Stimulated activated naive CD8-positive, alpha-beta T cell treated with anti-CD3 and anti-CD28 coated beads, Interleukin-15, amount 100 ng/mL, for 72 hours (primary cell): Measurements from ENCODE around the gene DLGAP4.

ENCODE experiments used
- ATAC-seq: fragments of 150-1000 bp; cut with Tn5 transposase; 2 replicates; pipeline ENCODE4 v1.10.0; 2021; ENCODE audit warnings: mild to moderate bottlenecking, moderate library complexity
- DNase-seq, 2 donors: peaks; one replicate each; pipeline ENCODE4 v3.0.0; 2021 to 2022
- H3K27ac Mint-ChIP-seq, 2 donors: one replicate each; pipeline ENCODE4 v1.8.0; 2022; ENCODE audit warnings: mild to moderate bottlenecking in 2 of 2, mixed read lengths in 2 of 2, moderate library complexity in 2 of 2
- H3K27me3 Mint-ChIP-seq: one replicate; pipeline ENCODE4 v1.8.0; 2022; ENCODE audit warnings: mixed read lengths
- H3K4me1 Mint-ChIP-seq: one replicate; pipeline ENCODE4 v1.8.0; 2022; ENCODE audit warnings: mild to moderate bottlenecking, mixed read lengths
- H3K4me3 Mint-ChIP-seq, 2 donors: one replicate each; pipeline ENCODE4 v1.8.0; 2022; ENCODE audit warnings: mild to moderate bottlenecking in 2 of 2, mixed read lengths in 2 of 2, moderate library complexity in 1 of 2
- H3K9me3 Mint-ChIP-seq, 2 donors: one replicate each; pipeline ENCODE4 v1.8.0; 2022; ENCODE audit warnings: mixed read lengths in 2 of 2

DLGAP4 gene

DNA sequence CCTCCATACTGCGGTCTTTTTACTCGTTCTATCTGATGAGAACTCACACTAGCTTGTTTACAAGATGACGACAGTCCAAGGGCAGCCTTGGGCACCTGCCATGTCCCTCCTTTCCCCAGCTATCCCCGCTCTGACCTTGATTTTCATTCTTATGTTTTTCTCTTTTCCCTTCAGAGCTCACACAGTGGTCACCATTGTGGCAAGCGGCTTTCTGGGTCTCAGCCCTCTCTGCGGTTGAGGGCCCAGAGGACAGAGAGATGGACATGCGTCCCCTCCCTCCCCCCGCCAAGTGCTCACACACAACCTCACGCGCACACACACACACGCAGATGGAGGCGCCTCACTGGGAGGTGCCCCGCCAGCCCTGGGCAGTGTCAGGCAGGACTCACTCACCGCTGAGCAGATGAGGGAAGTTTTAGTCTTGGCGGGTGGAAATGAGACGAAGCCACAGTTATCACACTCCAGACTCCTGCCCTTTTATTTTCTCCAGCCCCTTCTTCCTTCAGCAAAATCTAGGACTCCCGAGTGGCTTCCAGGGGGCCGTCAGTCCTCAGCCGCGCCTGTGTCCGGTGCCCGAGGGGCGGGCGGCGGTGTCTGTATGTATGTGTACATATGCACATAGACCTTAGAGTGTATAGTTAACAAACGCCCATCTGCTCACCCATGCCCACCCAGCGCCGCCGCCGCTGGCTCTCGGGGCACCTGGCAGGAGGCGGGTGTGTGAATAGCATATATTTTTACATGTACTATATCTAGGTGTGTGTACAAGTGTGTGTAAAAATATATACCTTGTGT is 221.4 kb downstream of the DLGAP4 start:
- H3K27ac Mint-ChIP-seq = peak overlapping the region in 1 of 2 donors; percentile 14
- no peak overlapping the region for H3K4me3 Mint-ChIP-seq
- DNase-seq (no peak), ATAC-seq (no peak)
- H3K4me1 Mint-ChIP-seq = no peaks in the 10 kb centered on the region
- H3K27me3 Mint-ChIP-seq = no peaks in the 10 kb centered on the region
- no peaks in the 10 kb centered on the region for H3K9me3 Mint-ChIP-seq

DNA sequence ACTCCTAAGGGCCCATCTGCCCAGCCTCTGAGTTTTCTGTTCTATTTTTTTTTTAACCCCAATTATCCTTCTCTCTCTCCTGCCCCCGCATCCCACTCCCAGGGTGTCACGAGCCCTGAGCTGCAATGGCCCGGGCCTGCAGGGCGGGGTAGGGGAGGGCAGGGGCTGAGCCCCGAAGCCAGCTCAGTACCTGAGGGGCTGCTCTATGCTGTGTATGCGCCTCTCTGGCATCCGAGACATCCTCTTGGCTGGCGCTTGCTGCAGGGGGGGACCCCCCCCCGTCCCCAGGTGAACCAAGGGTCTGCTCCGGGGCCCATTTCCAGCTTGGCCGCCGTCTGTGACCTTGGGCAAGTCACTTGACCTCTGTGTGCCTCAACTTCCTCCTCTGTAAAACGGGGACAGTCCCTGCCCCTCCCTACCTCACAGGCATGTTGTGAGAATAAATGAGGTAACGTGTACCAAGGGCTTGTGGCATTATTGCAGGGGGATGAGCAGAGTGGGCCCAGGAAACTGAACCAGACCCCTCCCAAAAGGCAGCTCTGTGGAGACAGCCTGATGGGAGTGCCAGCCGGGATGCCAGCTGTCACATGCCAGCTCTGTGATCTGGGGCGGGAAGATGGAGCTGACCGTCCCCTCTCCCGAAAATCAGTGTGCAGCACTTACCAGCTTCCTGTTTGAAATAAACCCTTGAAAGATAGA is 222.2 kb downstream of the DLGAP4 start:
- DNase-seq (no peak), ATAC-seq (no peak)
- Mint-ChIP-seq H3K4me1 (no peaks in the 10 kb centered on the region), H3K27ac (peak overlapping the region in 1 of 2 donors; percentile 71), H3K27me3 (no peaks in the 10 kb centered on the region), H3K9me3 (no peaks in the 10 kb centered on the region), H3K4me3 (no peak overlapping the region)

DNA sequence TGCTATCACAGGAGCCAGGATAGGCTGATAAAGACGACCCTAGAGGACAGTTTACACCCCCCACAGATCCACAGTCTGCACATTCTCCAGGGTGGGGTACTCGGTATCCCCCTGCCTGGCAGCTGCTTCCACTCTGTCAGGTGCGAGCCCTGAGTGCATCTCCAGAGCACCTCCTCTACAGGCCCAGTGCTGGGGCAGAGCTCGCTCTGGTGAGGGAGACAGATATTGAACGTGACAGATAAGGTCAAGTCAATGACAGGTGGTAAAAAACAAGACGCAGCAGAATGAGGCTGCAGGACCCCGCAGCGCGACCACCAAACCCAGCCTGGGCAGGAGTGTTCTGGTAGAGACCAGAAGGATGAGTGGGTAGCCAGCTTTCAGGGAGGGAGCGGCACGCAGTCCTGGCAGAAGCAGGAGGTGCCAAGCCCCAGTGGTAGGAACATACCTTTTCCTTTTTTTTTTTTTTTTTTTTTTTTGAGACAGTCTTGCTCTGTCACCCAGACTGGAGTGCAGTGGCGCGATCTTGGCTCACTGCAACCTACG is 222.8 kb downstream of the DLGAP4 start:
- Mint-ChIP-seq H3K4me1 (no peaks in the 10 kb centered on the region), H3K27ac (no peak overlapping the region), H3K9me3 (no peaks in the 10 kb centered on the region), H3K4me3 (no peak overlapping the region), H3K27me3 (no peaks in the 10 kb centered on the region)
- DNase-seq = no peak
- ATAC-seq = no peak

DNA sequence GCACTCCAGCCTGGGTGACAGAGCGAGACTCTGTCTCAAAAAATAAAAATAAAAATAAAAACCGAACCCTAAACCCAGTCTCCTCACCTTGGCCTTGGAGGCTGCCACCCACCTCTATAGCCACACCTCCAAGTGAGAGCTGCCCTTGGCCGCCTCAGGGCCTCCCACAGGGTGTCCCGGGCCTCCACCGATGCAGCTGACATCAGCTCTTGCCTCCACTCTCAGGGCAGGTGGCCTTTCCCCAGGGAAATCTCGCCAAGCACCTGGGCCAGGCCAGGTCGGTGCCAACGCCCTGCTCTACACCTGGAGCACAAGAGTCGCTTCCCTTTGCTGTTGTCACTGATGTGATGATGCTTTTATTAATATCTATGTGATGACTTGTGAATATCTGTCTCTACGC is 226.2 kb downstream of the DLGAP4 start:
- no peak for ATAC-seq
- Mint-ChIP-seq H3K27me3 (no peaks in the 10 kb centered on the region), H3K4me1 (no peaks in the 10 kb centered on the region), H3K9me3 (no peaks in the 10 kb centered on the region), H3K27ac (no peak overlapping the region), H3K4me3 (no peak overlapping the region)
- no peak for DNase-seq

DNA sequence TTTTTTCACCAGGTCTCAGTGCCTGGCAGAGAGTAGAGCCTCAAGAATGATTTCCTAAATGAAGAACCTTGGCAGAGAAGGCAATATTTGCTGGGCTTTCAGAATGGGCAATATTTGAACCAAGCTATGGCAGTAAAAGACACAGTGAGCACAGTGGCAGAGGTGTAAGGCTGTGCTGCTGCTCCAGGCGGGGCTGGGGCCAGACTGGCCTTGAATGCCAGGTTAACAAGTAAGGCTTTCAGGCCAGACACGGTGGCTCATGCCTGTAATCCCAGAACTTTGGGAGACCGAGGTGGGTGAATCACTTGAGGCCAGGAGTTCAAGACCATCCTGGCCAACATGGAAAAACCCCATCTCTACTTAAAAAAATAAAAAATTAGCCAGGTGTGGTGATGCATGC is 226.7 kb downstream of the DLGAP4 start:
- Mint-ChIP-seq H3K9me3 (no peaks in the 10 kb centered on the region), H3K4me1 (no peaks in the 10 kb centered on the region), H3K4me3 (no peak overlapping the region), H3K27me3 (no peaks in the 10 kb centered on the region), H3K27ac (no peak overlapping the region)
- DNase-seq (no peak), ATAC-seq (no peak)

DNA sequence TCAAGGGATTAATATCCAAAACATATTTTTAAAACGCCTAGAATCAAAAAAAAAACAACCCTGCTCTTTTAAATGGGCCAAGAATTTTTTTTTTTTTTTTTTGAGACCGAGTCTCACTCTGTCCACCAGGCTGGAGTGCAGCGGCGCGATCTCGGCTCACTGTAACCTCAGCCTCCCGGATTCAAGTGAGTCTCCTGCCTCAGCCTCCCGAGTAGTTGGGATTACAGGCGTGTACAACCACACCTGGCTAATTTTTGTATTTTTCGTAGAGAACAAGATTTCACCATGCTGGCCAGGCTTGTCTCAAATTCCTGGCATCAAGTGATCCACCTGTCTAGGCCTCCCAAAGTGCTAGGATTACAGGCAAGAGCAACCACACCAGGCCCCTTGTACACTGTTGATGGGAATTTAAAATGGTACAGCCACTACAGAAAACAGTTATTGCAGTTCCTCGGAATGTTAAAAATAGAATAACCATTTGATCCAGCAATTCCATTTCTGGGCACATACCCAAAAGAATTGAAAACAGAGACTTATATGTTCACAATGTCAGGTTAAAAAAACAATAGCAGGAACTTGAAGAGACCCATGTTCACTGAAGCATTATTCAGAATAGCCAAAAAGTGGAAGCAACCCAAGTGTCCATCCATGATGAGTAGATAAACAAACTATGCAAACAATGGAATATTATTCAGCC is 232.0 kb downstream of the DLGAP4 start:
- DNase-seq (no peak), ATAC-seq (no peak)
- H3K27ac Mint-ChIP-seq = no peak overlapping the region

DNA sequence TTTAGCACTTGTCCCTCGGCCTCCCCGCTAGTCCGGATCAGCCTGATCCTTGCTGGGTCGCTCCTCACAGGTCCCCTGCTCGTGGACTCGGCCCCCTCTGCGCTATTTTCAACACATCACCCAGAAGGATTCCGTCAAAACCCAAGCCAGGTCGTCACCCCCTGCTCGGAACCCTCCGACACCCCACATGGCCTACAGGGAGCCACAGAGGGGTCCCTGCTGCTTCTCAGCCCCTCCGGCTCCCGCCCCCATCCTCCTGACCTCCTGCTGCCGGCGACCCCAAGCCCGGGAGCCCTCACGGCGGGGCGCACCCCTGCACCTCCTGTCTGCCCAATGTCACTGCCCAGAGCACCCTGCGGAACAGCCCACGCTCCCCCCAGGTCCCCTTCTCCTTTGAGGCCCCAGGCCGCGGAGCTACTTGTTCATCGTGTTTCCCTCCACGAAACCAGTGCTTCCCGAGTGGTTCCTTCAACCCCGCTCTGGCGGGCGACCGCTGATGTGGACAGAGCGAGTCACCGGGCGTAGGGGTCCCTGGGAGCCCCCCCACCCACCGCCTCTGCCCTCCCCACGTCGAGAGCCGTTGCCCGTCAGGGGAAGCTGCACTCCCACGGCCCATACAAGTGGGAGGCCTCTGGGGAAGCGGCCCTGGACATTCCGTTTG is 234.5 kb downstream of the DLGAP4 start:
- peaks cover 14% of the 10 kb centered on the region for H3K4me1 Mint-ChIP-seq
- H3K9me3 Mint-ChIP-seq = no peaks in the 10 kb centered on the region
- H3K4me3 Mint-ChIP-seq = no peak overlapping the region
- DNase-seq (no peak), ATAC-seq (peak; percentile 43)
- H3K27ac Mint-ChIP-seq = peak overlapping the region in 1 of 2 donors; percentile 76
- H3K27me3 Mint-ChIP-seq = no peaks in the 10 kb centered on the region

More for the DNA sequence above, 232.0 kb downstream of the DLGAP4 start:
- H3K4me3 Mint-ChIP-seq = no peak overlapping the region
- H3K9me3 Mint-ChIP-seq = no peaks in the 10 kb centered on the region
- H3K27me3 Mint-ChIP-seq = no peaks in the 10 kb centered on the region
- H3K4me1 Mint-ChIP-seq = peaks cover 14% of the 10 kb centered on the region

DNA sequence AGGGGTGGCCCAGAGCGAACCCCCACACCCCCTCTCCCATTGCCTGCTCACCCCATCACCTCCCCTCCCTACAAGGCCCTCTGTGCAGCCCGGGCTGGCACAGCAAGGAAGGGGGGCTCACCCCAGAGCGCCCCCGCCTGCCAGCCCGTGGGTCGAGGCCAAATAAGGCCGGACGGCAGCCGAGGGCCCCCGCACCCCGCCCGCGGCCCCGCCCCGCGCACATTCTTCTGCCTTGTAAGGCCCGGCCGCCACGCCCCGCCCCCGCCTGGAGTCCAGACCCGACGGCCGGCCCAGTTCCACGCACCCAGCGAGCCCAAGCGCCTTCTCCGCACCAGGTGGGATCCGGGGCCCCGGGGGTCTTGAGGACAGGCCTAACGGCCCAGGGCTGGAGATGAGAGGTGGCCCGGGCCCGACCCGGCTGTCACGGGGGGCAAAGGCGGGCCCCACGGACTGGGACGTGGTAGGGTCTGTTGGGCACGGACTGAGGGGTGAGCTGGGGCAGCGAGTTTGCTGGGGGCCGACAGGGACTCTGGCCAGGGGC is 235.2 kb downstream of the DLGAP4 start, which contains the start of gene MYL9:
Gene MYL9, plus strand, starts transcription at position 293 of the 541 bp plus-strand sequence. CDS start 3,366 bp downstream, outside the sequence.
- Mint-ChIP-seq H3K9me3 (no peaks in the 10 kb centered on the region), H3K27me3 (no peaks in the 10 kb centered on the region), H3K4me1 (peaks cover 19% of the 10 kb centered on the region), H3K27ac (peak within 1 kb of the TSS in 1 of 2 donors; percentile 76), H3K4me3 (peak within 1 kb of the TSS in 1 of 2 donors; percentile 37)
- no peak for DNase-seq
- peak; percentile 58 for ATAC-seq

DNA sequence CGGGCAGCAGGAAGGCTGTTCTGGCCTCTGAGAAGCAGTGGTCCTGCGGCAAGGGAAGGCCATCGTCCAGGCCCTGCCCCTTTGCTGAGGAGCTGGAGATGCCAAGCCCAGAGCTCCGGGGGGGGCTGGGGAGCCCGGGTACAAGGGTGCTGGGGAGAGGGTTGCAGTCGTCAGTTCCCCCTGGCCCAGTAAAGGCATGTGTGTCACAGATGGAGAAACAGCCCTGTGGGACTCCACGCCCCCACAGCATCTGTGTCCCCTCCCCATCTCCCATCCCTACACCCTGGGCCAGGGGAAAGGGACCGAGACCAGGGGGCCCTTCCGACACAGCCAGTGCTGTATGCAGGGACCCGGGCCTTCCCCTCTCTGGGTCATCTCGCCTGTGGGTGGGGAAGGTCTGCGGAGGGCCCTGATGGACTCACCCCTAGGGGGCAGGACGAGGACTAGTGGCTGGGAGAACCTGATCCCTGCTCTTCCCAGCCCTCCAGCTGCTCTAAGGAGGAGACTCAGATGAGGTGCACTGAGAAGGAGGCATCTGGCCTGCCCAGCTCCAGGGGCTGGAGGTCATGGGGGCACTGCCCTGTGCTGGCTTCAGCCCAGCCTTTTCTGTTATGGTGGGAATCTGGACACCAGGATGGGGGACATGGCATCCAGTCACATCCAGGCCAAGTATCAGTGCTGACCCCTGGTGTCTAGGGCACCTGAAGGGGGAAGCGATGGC is 235.8 kb downstream of the DLGAP4 start:
- ATAC-seq = peak; percentile 56
- Mint-ChIP-seq H3K4me3 (no peak overlapping the region), H3K9me3 (no peaks in the 10 kb centered on the region), H3K27me3 (no peaks in the 10 kb centered on the region), H3K4me1 (peaks cover 25% of the 10 kb centered on the region), H3K27ac (no peak overlapping the region)
- DNase-seq = no peak

DNA sequence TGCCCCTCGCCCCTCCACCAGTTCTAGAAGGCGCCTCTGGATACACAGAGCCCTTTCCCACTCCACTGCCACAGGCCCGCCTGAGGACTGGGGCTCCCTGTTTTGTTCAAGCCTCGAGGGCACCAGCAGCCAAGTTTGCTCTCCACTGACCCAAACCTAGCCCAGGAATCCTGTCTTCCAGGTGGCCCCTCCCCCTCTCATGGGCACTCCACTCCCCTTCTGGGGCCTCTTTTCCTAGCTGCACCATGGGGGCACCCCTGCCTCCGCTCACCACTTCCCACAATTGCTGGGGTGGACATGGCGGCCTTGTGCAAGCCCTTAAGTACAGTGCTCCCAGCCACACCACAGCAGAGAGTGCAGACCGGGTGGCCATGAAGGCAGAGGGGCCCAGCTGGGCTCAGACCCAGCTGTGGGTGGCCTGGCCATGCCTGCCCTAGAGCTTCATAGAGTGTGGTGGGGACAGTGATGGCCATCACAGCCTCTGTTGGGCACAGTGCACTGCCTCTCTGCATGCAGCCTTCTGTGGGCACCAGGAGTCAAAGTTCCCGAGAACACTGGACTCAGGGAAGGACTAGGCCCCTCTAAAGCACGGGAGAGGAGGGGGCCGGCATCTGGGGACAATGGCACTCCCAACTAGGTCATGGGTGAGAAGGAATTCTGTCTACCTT is 236.5 kb downstream of the DLGAP4 start:
- no peak overlapping the region for H3K4me3 Mint-ChIP-seq
- no peaks in the 10 kb centered on the region for H3K27me3 Mint-ChIP-seq
- no peak for DNase-seq
- H3K27ac Mint-ChIP-seq = peak overlapping the region in 1 of 2 donors; percentile 61
- H3K9me3 Mint-ChIP-seq = no peaks in the 10 kb centered on the region
- H3K4me1 Mint-ChIP-seq = peaks cover 27% of the 10 kb centered on the region
- ATAC-seq = no peak

DNA sequence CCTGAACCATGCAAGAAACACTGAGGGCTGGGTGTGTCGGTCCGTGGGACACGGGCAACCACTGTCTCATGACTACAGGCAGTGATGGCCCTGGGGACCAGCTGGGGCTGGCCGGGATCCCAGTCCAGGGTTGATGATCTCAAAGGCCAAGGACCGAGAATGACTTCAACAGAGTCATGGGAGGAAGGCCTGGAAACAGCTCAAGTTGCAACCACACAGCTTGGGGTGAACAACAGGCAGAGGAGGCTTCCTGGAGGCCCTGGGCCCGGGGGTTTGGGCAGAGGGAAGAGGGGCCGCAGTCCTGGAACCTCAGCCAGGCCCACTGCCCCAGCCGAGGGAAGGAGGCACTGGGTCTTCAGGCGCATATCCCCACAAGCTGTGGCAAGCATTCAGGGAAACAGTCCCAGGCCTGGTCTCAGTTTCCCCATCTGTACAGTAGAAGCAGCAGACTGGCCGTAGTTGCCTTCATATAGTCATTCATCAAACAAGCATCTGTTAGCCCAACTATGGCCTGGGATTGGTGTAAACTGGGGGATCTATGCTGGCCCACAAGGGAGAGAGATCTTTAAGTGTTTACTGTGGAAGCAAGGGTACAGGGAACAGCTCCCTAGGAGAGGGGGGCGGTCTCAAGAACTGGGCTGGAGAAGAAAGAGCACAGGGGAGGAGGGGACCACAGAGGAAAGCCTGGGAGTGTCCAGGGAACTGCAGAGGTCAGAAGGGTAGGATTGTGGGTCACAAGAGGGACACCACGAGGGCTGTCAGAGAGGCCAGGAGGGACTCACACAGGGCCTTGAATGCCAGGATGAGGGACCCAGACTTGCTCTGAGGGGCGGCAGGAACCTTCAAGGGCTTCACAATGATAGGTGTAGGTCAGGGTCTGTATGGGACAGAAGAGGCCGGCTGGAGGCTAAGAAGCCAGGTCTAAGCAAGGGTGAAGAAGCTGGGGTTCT is 237.3 kb downstream of the DLGAP4 start:
- Mint-ChIP-seq H3K4me1 (peaks cover 27% of the 10 kb centered on the region), H3K27ac (peak overlapping the region in 1 of 2 donors; percentile 60), H3K9me3 (no peaks in the 10 kb centered on the region), H3K4me3 (no peak overlapping the region), H3K27me3 (no peaks in the 10 kb centered on the region)
- ATAC-seq (no peak), DNase-seq (no peak)

DNA sequence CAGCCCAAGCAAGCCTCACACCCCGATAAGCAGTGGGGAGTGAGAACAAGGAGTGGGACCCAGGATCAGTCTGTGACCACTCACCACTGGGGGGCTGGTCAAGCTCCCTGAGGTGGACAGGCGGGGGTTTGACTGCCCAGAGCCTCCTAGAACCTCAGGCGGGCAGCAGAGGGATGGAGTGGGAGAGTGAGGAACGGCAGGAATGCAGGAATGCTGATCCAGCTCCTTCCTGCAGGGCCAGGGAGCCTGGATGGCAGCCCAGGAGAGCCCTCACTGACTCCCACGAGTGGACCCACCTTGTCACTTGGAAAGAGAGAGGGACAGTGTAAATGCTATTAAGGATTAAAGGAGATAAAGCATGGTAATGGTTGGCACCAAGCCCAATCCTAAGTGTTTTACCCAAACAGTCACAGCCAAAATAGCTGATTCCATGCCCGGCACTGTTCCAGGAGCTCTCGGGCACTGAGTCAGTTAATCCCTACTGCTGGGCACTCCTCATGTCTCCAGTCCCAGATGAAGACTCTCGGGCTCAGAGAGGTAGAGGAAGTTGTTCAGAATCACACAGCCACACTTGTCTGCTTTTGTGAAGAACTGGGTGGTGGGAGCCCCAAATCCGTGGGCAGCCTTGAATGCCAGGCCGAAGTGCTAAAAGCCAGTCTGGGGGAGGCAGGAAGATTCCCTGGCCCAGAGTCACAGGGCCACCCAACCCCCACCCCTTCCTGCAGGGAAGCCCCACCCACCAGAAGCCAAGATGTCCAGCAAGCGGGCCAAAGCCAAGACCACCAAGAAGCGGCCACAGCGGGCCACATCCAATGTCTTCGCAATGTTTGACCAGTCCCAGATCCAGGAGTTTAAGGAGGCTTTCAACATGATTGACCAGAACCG is 238.2 kb downstream of the DLGAP4 start:
- no peak for DNase-seq
- H3K4me1 Mint-ChIP-seq = peaks cover 27% of the 10 kb centered on the region
- H3K9me3 Mint-ChIP-seq = no peaks in the 10 kb centered on the region
- no peaks in the 10 kb centered on the region for H3K27me3 Mint-ChIP-seq
- no peak overlapping the region for H3K27ac Mint-ChIP-seq
- ATAC-seq = no peak
- H3K4me3 Mint-ChIP-seq = no peak overlapping the region
